ENCODE measurements around the gene COL23A1.

DNA sequence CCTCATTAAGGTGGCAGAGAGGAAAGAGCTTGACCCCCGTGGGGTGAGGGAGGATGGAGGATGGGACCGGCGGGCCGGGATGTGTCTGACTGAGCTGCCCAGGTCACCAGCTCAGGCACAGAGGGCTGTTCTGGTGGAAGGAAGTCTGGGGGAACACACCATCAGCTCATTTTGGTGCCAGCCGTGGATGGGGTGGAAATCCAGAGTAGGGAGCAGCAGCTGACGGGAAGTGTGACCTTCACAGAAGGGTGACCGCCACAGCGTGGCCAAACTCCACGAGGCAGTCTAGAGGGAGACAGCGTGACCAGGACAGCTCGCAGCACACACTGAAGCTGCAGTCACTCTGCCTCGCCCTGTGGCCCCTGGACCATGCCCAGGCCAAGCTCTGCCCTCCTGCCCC is 312.3 kb downstream of the COL23A1 start:
- TF ChIP-seq ZNF616 (CRISPR knock-in tag; IDR thresholded peaks at IDR 0.05; ENCODE audit: low read depth) (no peak), U2AF1 (optimal IDR thresholded peaks at IDR 0.05; ENCODE audit: low read depth, low read length) (no peak)
